Measurements from ENCODE around the gene FAM98B. TPM values are rescaled to one million over a fixed set of nuclear protein-coding genes. Genes with fewer than 3 reads are reported as not detected.
A peak's percentile ranks its signal among the peaks of the same experiment; 100 is the strongest.

Gene FAM98B
- total and polyA plus RNA-seq, 2 of the 8 experiments (the other 6 are each of a cell fraction or from before 2014, with no cell fraction given), result 5.9 to 48.4 TPM

DNA sequence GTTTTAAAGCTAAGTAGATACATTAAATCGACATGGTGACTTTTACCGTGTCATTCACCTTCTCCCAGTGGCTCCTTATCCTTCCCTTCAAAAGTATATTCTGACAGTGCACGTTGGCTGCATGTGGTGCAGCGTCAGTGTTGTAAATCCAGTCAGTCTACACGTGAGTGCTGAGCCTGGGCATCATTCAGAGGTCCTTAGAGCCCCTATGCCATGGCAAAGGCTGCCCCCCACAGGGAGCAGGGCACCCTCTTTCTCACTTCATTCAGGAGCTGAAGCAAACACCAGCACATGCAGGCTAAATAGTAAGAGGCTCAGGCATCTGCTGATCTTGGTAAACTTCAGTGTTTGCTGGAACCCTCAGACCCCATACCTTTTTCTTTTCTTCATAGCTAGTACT, 67.4 kb downstream of the FAM98B start:
- H4K8ac ChIP-seq (ENCODE audit: extremely low read depth, insufficient read depth, low read length), result no peak overlapping the region

More for the DNA sequence above, 67.4 kb downstream of the FAM98B start:
- Histone ChIP-seq H3K23ac (ENCODE audit: insufficient read length) (no peak overlapping the region), H3K79me2 (ENCODE audit: control insufficient read depth in 1 of 2, insufficient read depth in 2 of 2, low read length in 2 of 2) (no peaks in the 10 kb centered on the region), H3K4me3 (ENCODE audit: extremely low read depth in 1 of 4, insufficient read depth in 2 of 4, low read depth in 3 of 4, low read length in 4 of 4) (no peak overlapping the region), H3K18ac (ENCODE audit: extremely low read depth, low read length) (no peak overlapping the region), H2BK20ac (ENCODE audit: low read length) (no peak overlapping the region), H3K9ac (replicated peaks in 1 of 4; ENCODE audit: extremely low read depth in 1 of 4, low read depth in 3 of 4, low read length in 3 of 4) (no peak overlapping the region), H3K23me2 (ENCODE audit: low read depth, low read length) (no peaks in the 10 kb centered on the region), H3K27me3 (replicated peaks in 1 of 4; ENCODE audit: control insufficient read depth in 3 of 4, extremely low read depth in 1 of 4, insufficient read depth in 3 of 4, low read length in 3 of 4) (no peaks in the 10 kb centered on the region), H2BK5ac (ENCODE audit: low read depth, low read length) (no peak overlapping the region), H2BK12ac (ENCODE audit: low read depth, low read length) (no peak overlapping the region), H2AK5ac (ENCODE audit: low read depth, low read length) (no peak overlapping the region), H4K91ac (replicated peaks; ENCODE audit: insufficient read length, low read length) (no peak overlapping the region), H3K27ac (ENCODE audit: low read depth, low read length) (no peak overlapping the region), H2AFZ (ENCODE audit: low read length) (no peak overlapping the region), H3K4me2 (ENCODE audit: insufficient read depth in 1 of 2, low read depth in 2 of 2, low read length in 2 of 2) (no peak overlapping the region), H2BK15ac (ENCODE audit: low read length) (no peak overlapping the region), H3K36me3 (ENCODE audit: control insufficient read depth in 2 of 4, insufficient read depth in 4 of 4, low read length in 3 of 4) (no peaks in the 10 kb centered on the region), H3K4ac (replicated peaks; ENCODE audit: insufficient read length, low read depth, low read length) (no peak overlapping the region), H3K4me1 (replicated peaks in 1 of 4; ENCODE audit: control insufficient read depth in 3 of 4, insufficient read depth in 4 of 4, low read length in 3 of 4) (peaks cover 0 to 5% (median 2%) of the 10 kb centered on the region in 4 experiments; a peak in 5 of 7 replicates), H4K20me1 (replicated peaks in 1 of 2; ENCODE audit: control insufficient read depth in 1 of 2, insufficient read depth in 2 of 2, low read length in 2 of 2) (no peaks in the 10 kb centered on the region), H3K9me3 (ENCODE audit: insufficient read depth in 2 of 2, low read depth in 1 of 2, low read length in 1 of 2) (no peaks in the 10 kb centered on the region), H2BK120ac (replicated peaks; ENCODE audit: low read depth, low read length) (no peak overlapping the region), H3K56ac (replicated peaks; ENCODE audit: insufficient read length, low read depth, low read length) (no peak overlapping the region), H4K5ac (ENCODE audit: insufficient read length, low read depth, low read length) (no peak overlapping the region), H3K14ac (ENCODE audit: insufficient read length) (no peak overlapping the region), H3K79me1 (ENCODE audit: low read depth, low read length) (no peaks in the 10 kb centered on the region)
- FAIRE-seq (no peak), DNase-seq (ENCODE audit: low read depth in 1 of 2, low spot score in 2 of 2) (no peak)
- CTCF ChIA-PET (ENCODE audit: partially characterized antibody), result interaction anchor here (0.8 to 2.6 kb wide), 10 partner anchors 8 to 178 kb away, joined by 3 to 7 read pairs (median 4); no protein-coding TSS in a partner anchor
- no peak for TF ChIP-seq RBBP5 (IDR thresholded peaks at IDR 0.05; ENCODE audit: borderline replicate concordance, low read depth, low read length)
- TF ChIP-seq RAD21 (IDR thresholded peaks at IDR 0.05 in 1 of 2, conservative IDR thresholded peaks at IDR 0.05 in 1 of 2; ENCODE audit: low read depth in 2 of 2, low read length in 2 of 2), result peak in 1 of 2 experiments; percentile 28; a peak in 1 of 4 replicates
- POLR2A ChIA-PET (ENCODE audit: partially characterized antibody), result interaction anchor here (1.4 kb wide), 1 partner anchor 11 kb away, joined by 5 read pairs; no protein-coding TSS in a partner anchor
- 73% methylated on average over 5 of the region's 5 CpGs; no CpG with 5 or more reads in 1 of the 2 experiments for WGBS, 2 experiments (ENCODE audit: extremely low coverage in 1 of 2, insufficient coverage in 1 of 2, insufficient read length in 1 of 2, insufficient replicate concordance in 2 of 2, low coverage in 1 of 2, low lambda C conversion rate in 2 of 2, missing lambda C conversion rate in 1 of 2)
